NCI-H2081 (cell line): ENCODE results near the gene CEP131.

Experiments used
- DNase-seq, 2 experiments: peaks; one replicate each; lab custom pipeline; 2025; lab: John Stamatoyannopoulos, UW

The CEP131 gene

GRCh38 chr17:81222906-81223761 is at the start of gene CEP131:
Gene CEP131 (minus strand): TSS chr17:81222965. CDS start chr17:81220056, 2,909 bp downstream.
- peak; percentile 98 to 99 for DNase-seq

DNA sequence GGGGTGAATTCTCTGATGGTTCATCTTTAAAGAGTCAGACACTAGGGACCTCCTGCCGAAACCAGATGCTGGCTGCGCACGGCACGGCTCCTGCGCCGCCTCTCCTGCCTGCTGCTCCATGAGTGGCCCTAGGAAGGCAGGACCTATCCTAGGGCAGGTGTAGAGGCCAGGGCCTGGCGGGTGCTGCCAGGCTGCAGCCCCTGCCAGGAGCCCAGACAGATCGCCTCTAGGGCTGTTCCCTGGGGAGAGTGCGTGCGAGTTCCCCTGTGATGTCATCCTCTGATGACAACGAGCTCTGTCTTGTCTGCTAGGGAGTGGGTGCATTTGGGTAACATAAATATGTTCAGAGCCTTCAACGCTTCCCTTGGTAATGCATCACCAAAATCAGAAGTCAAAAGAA is 48.5 kb upstream of the CEP131 start:
- peak in 1 of 2 experiments; percentile 21 for DNase-seq

DNA sequence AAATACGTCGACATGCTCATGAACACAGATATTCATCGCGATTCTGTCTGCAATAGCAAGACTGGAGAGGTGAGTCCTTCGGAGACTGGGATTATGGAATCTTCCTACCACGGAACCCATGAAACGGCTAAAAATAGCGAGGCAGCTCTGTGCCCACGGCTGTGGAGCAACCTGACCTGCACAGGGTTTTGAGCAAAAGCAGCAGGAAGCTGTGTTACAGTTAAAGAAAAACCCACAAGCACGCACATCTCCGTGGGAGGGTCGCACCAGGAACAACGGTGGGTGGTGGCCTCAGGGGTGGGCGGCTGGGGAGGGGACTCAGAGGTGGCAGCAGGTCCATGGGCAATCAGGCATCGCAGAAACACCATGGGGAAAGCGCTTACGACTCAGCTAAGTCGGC is 47.5 kb upstream of the CEP131 start:
- DNase-seq: no peak

GRCh38 chr17:81267390-81268067 is 44.8 kb upstream of the CEP131 start:
- no peak for DNase-seq

DNA sequence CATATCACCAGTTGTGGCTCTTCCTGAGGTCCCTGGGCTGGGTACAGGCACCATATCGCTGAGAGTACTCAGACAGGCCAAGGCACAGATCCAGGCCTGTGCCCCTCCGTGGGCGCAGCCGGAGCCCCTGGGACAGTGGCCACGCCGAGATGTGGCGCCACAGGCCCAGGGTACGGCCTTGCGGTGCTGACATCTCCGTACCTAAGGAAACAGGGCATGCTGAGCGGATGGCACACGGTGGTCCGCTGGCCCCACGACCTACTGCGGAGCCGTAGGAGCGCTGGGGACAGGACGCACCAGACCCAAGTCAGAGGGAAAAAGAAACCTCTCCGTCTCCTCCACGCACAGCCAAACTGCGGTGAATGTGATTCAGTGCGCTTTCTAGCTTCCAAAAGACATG is 42.8 kb upstream of the CEP131 start:
- DNase-seq: no peak

DNA sequence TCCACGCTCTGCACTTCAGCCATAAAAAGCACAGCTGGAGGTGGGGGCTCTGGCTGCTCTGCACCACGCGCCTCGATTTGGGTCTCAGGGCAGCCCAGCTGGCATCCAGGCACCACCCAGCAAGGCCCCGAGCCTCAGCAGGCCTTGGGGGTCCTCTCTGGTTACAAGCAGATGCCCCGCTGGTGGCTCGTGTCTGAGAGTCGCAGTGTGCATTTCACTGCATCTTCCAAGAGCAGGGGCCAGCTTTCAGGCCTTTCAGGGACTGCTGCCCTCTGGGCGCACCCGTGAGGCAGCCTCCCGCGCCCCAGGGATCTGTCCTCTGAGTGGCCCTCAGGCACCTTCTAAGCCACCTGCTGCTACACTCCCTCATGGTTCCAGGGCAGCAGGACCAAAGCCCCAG is 41.9 kb upstream of the CEP131 start:
- DNase-seq: no peak

DNA sequence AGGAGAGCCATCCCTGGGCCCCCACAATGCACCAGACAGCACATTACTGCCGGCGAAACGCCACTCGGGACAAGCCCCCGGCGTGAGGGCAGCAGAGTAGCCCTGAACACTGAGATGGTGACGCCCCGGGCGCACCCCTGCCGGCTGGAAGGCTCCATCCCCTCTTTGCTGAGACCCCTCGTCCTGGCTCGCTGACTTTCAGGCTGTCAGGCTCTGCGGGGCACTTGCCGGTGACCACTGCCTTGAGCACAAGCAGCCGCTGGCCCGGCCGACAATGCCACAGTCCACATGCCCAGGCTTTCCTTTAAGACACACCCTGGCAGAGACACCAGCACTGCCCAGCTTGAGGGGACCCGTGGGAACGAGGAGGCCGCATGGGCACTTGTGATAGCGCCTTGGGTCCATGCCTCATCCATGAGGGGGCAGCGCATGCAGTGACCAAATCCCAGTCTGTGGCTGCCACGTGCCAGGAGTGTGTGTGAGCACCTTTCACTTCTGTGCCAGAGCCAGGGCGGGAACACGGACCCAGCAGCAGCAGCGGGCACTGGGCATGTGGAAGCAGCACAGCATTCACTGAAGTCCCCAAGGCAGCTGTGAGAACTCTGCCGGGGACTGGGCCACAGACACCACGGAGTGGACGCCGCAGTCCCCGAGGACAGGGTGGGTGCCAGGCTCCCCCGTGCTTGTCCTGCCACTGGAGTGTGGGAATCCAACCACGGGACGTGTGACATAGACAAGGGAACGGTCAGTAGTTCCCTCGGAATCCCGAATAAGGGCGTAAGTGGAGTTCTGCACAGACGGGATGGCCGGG is 40.8 kb upstream of the CEP131 start:
- DNase-seq: no peak

GRCh38 chr17:81261582-81262336 is 39.0 kb upstream of the CEP131 start:
- no peak for DNase-seq

DNA sequence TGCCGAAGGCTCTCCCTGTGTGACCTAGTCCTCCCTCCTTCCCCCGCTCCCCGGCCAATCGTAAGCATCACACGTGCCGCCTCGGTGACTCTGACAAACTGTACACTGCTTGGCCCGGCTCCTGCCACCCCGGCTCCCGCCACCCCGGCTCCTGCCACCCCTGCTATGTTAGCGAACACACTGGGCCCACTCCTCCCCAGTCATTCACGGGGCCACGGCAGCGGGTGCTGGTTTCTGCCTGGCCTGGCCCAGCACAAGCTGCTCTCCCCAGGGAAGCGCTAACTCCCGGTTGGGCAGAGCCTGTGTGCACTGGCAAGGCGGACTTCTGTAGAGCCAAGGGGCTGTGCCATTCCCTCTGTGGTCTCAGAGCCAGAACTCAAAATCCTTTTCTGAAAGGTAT is 38.3 kb upstream of the CEP131 start:
- no peak for DNase-seq

DNA sequence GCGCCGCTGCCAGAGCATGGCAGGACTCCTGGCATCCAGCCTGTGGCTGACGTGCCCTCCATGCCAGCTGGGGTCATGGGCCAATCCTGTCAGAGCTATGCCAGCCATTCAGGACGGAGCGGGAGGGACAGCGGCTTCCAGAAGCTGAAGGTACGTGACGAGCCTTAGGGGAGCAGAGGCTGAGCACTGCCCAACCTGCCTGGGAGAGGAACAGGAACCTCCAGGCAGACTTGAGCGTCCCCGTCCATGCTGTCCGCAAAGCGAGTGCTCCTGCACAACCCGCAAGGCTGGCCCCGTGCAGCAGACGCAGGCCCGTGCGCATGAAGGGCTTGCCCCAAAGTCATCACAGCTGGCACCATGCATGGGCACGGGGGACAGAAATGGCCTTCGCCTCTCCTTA is 37.9 kb upstream of the CEP131 start:
- no peak for DNase-seq

DNA sequence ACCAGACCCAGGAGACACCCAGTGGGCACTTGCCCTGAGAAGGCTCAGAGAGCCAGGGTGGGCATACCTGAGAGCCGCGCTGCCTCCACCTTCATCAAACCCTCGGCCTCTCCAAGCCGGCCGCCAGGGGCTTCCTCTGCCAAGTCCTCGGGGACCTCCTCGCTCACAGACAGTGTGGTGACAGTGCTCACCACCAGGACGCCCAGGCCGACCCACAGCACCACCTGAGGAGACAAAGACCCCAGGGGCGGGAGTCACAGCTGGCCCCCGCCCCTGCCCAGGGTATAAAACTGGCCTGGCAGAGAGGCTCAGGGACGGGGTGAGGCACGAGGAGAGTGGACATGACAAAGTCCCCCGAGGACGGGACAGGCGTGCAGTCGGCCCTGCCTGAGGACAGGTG is 37.4 kb upstream of the CEP131 start:
- DNase-seq: no peak

DNA sequence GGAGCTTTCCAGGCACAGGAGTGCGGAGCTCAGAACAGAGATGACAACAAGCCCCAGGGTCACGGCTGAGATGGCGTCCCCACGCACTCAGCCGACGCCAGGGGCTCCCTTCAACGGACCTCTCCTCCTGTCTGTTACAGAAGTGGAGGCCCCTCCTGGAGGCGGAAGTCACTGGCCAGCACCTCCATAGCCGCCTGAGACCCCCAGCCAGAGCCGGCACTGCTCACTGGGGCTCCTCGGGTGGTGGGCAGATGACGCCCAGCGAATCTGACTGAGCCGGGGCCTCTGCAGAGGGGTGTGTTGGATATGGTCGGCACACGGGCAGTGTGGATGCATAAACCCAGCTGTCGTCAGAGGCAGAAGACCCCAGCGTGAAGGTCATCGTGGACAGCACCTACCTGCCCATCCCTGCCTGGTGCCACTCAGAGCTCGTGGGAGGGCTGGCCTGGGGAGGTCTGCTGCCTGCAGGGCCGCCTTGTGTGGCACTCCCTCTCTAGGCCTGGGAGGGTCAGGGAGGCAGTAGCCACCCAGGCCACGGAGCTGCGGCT is 36.4 kb upstream of the CEP131 start:
- DNase-seq: no peak

- no peak for DNase-seq
These were observed 35.5 kb upstream of the CEP131 start for GRCh38 chr17:81258292-81258691.

DNA sequence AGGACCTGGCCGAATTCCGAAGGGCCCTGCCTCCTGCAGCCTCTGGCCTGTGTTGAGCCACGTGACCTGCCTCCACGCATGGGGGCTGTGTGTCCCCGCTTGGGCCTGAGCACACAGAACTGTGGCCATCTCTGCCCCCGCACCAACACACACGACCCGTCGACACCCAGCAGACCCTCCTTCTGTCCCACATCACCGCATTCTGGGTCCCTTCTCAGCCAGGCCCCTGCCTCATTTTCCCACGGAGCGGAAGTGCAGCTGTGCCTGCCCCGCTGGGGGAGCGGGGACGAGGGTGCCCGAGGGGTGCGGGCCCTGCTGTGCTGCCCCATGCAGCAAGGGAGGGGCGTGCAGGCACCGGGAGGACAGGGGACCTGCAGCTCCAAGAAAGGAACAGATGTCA is 34.8 kb upstream of the CEP131 start:
- no peak for DNase-seq

- no peak for DNase-seq
These were observed 33.9 kb upstream of the CEP131 start for GRCh38 chr17:81256616-81257015.

DNA sequence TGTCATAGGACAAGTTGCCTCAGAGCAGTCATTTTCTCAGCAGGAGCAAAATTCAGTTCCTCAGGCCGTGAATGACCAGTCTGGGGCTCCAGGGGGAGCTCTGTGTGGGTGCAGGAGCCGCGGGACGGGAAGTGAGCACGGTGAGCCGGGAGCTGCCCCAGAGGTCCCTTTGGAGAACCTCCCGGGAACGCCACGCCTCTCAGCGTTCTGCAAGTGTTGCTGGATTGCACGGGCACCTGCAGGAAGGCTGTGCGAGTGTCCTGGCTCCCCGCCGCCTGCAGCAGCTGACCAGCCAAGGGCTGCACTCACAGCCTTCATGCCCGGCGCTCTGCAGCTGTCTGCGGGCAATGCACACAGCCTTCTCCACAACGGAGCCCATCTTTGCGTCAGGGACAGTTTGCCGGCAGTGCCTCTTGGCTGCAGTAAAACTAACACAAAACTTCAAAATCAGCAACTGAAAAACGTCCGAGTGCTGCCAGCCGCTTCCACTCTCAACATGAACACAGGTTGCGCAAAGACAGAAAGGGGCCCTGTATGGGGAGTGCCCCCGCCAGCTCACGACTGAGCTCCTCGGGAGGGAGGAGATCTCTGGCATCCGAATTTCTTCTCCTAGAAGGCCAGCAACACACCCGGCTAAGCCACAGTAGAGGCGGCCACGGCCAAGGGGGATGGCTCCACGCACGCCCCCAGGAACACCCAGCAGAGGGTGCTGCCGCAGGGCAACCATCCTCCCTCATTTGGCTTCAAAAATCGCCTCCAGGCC is 32.4 kb upstream of the CEP131 start:
- DNase-seq: peak; percentile 90 to 95

GRCh38 chr17:81253358-81254131 is 30.8 kb upstream of the CEP131 start:
- peak; percentile 22 to 62 for DNase-seq

DNA sequence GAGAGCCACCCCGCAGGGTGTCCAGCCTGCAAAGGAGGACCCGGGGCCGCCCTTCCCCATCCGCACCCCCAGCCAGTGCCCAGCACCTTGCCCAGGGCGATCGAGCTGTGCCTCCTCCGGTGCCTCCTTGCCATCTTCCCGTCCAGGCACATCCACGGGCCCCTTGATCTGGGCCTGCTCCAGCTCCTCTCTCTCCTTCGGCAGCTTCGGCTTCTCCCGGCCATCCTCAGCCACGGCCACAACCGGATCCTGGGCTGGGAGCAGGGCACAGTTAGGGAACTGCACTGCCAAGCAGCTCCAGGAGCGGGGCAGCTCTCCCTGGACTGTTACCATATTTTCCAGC is 30.2 kb upstream of the CEP131 start:
- DNase-seq: no peak

- peak; percentile 39 to 66 for DNase-seq
These were observed 29.7 kb upstream of the CEP131 start for GRCh38 chr17:81252326-81252986.
